Neural crest cell (in vitro differentiated cells): Measurements from ENCODE around the gene THSD7A. TPM values are rescaled to one million over a fixed set of nuclear protein-coding genes. Genes with fewer than 3 reads are reported as not detected.

Source experiments
- DNase-seq: peaks from one replicate; pipeline ENCODE4 v3.0.0; 2021; ENCODE audit warnings: low read depth, mixed read lengths, low spot score
- H3K27ac Mint-ChIP-seq: one replicate; pipeline ENCODE4 v1.8.0; 2021; ENCODE audit warnings: mild to moderate bottlenecking, mixed read lengths; ENCODE audit not compliant: unreplicated experiment
- H3K27me3 Mint-ChIP-seq: 2 replicates; pipeline ENCODE4 v1.8.0; 2021; ENCODE audit warnings: low read depth, mild to moderate bottlenecking, mixed read lengths
- H3K36me3 Mint-ChIP-seq: 2 replicates; pipeline ENCODE4 v1.8.0; 2021; ENCODE audit warnings: low read depth, mild to moderate bottlenecking, mixed read lengths
- H3K4me1 Mint-ChIP-seq: 2 replicates; pipeline ENCODE4 v1.8.0; 2021; ENCODE audit warnings: mixed read lengths
- H3K4me3 Mint-ChIP-seq: one replicate; pipeline ENCODE4 v1.8.0; 2021; ENCODE audit warnings: mild to moderate bottlenecking, mixed read lengths
- H3K9me3 Mint-ChIP-seq: 2 replicates; pipeline ENCODE4 v1.8.0; 2021; ENCODE audit warnings: mixed read lengths
- total RNA-seq: library from RNA; stranded (reverse); gene quantifications from 2 replicates; pipeline ENCODE4 v1.2.1, GENCODE V29; 2021
- TF ChIP-seq, protein P1 (sequence below): fragments of 200-600 bp; sonication (generic); conservative IDR thresholded peaks from 2 replicates; pipeline ENCODE4 v1.5.0; 2021; ENCODE audit warnings: antibody characterized with exemption, mild to moderate bottlenecking

The THSD7A gene
- total RNA-seq, 1 donor from 2014 or later: 4.8 TPM

DNA sequence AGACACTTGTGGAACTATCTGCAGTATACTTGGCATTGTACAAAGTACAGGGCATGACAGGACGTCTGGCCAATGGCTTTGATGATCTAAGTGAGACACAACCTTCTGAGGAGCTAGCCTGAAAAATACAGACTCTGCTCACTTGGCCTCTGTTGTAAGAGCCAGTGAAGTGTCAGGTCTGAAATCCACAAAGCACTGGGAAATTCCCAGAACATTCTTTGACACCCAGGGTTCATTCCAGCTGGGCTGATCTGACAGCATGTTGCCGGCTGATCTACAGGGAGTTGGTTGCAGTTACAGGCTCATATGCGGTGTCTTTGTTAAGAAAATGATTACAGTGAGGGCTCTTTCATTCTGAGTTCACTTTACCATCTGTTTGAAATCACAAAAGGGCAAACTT, 503.7 kb downstream of the THSD7A start:
- Mint-ChIP-seq H3K9me3 (peaks cover 3% of the 10 kb centered on the region), H3K4me1 (no peaks in the 10 kb centered on the region), H3K27ac (no peak overlapping the region), H3K4me3 (no peak overlapping the region), H3K27me3 (no peaks in the 10 kb centered on the region), H3K36me3 (no peaks in the 10 kb centered on the region)
- TF ChIP-seq, protein P1, sequence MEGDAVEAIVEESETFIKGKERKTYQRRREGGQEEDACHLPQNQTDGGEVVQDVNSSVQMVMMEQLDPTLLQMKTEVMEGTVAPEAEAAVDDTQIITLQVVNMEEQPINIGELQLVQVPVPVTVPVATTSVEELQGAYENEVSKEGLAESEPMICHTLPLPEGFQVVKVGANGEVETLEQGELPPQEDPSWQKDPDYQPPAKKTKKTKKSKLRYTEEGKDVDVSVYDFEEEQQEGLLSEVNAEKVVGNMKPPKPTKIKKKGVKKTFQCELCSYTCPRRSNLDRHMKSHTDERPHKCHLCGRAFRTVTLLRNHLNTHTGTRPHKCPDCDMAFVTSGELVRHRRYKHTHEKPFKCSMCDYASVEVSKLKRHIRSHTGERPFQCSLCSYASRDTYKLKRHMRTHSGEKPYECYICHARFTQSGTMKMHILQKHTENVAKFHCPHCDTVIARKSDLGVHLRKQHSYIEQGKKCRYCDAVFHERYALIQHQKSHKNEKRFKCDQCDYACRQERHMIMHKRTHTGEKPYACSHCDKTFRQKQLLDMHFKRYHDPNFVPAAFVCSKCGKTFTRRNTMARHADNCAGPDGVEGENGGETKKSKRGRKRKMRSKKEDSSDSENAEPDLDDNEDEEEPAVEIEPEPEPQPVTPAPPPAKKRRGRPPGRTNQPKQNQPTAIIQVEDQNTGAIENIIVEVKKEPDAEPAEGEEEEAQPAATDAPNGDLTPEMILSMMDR: no peak
- no peak for DNase-seq

DNA sequence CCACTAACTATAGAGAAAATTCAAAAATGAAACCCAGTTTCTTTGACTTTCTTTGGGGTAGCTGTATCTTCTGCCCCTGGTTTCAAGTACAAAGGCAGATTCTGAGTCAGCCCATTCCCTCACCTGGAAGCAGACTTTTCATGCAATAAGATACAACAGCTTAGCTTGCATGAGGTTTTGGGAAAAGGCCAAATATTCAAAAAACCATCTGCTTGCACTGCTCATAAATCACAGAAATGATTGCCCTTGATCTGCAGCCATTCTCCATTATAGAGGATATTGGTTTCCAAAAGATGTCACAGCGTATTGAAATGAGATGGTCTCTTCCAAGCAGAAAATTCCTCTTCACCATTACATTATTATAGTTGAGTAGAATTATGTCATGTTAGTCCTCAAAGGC, 504.4 kb downstream of the THSD7A start:
- H3K27ac Mint-ChIP-seq: no peak overlapping the region
- no peak overlapping the region for H3K4me3 Mint-ChIP-seq
- no peak for DNase-seq
- H3K9me3 Mint-ChIP-seq: peaks cover 3% of the 10 kb centered on the region
- H3K27me3 Mint-ChIP-seq: no peaks in the 10 kb centered on the region
- TF ChIP-seq, protein P1: no peak
- H3K36me3 Mint-ChIP-seq: peaks cover 3% of the 10 kb centered on the region
- no peaks in the 10 kb centered on the region for H3K4me1 Mint-ChIP-seq
